HepG2 (cell line): ENCODE results near the gene C1QB. TPM values are rescaled to one million over a fixed set of nuclear protein-coding genes. Genes with fewer than 3 reads are reported as not detected.

ENCODE experiments used
- ATAC-seq: fragments of 200-7000 bp; cut with Tn5 transposase; 3 replicates; pipeline ENCODE4 v1.9.1; 2020; ENCODE audit warnings: mild to moderate bottlenecking, moderate library complexity
- BruUV-seq: library from RNA; stranded (reverse); fragments of 400-500 nt; replicated peaks from 2 replicates; lab custom pipeline; 2021; lab: Mats Ljungman, UMichigan
- CTCF ChIA-PET: fragments of 300-600 bp; formaldehyde crosslinking; extraction: SDS; loops from one replicate; lab custom pipeline; 2021; ENCODE audit warnings: low total read pairs, inconsistent platforms, low intra/inter-chr PET ratio; lab: Yijun Ruan, JAX
- POLR2A ChIA-PET: fragments of 350-600 bp; sonication (Branson Sonifier 250); formaldehyde crosslinking; loops from one replicate; lab custom pipeline; 2020; ENCODE audit warnings: antibody characterized with exemption, inconsistent platforms; lab: Yijun Ruan, JAX
- DNase-seq: peaks from one replicate; pipeline ENCODE4 v3.0.0-alpha.2; 2015; ENCODE audit warnings: low spot score
- FAIRE-seq: peaks from 3 replicates; lab custom pipeline; 2011; peaks lifted over from hg19 to GRCh38; lab: Jason Lieb, UNC
- H2AFZ ChIP-seq: one replicate; pipeline ENCODE4 v1.6.1; 2011; ENCODE audit warnings: low read length, inconsistent platforms
- H3K27ac ChIP-seq: fragments of 300-600 bp; 3 replicates; pipeline ENCODE4 v1.8.0; 2011; ENCODE audit warnings: mixed run types, mild to moderate bottlenecking, mixed read lengths, low read length, inconsistent platforms; ENCODE audit not compliant: insufficient read depth; ENCODE audit errors: extremely low read length
- H3K27me3 ChIP-seq, 2 experiments: fragments of 200-600 bp in 1 of 2; 2 replicates in 1 of 2; 3 replicates in 1 of 2; pipeline versions ENCODE4 v1.6.0 to v1.8.0; 2011; ENCODE audit warnings: low read length in 2 of 2, mild to moderate bottlenecking in 2 of 2, moderate library complexity in 2 of 2, inconsistent platforms in 1 of 2; ENCODE audit not compliant: insufficient read depth in 2 of 2, control insufficient read depth in 1 of 2
- H3K36me3 ChIP-seq, 2 experiments: fragments of 200-600 bp in 1 of 2; replicated peaks in 1 of 2; 2 replicates in 1 of 2; 3 replicates in 1 of 2; pipeline versions ENCODE4 v1.5.1 to v1.8.0; 2011; ENCODE audit warnings: low read length in 2 of 2, inconsistent platforms in 1 of 2; ENCODE audit not compliant: insufficient read depth in 2 of 2, control insufficient read depth in 1 of 2
- H3K4me1 ChIP-seq: 2 replicates; pipeline ENCODE4 v1.5.1; 2012; ENCODE audit warnings: low read length, inconsistent platforms; ENCODE audit not compliant: insufficient read depth
- H3K4me2 ChIP-seq: 2 replicates; pipeline ENCODE4 v1.6.0; 2011; ENCODE audit warnings: low read depth, low read length, inconsistent platforms
- H3K4me3 ChIP-seq, 3 experiments: fragments of 200-600 bp in 1 of 3; sonication (generic), shearing (Covaris generic) in 1 of 3; replicated peaks in 1 of 3; 2 replicates each; pipeline ENCODE4 v1.5.1; 2011 to 2016; ENCODE audit warnings: low read length in 3 of 3, inconsistent platforms in 2 of 3, low read depth in 2 of 3, mild to moderate bottlenecking in 2 of 3, control low read depth in 1 of 3, mixed read lengths in 1 of 3; ENCODE audit not compliant: insufficient read depth in 1 of 3
- H3K79me2 ChIP-seq: one replicate; pipeline ENCODE4 v1.6.1; 2011; ENCODE audit warnings: low read length, inconsistent platforms; ENCODE audit not compliant: insufficient read depth
- H3K9ac ChIP-seq: 2 replicates; pipeline ENCODE4 v1.6.0; 2011; ENCODE audit warnings: mild to moderate bottlenecking, low read depth, low read length, inconsistent platforms; ENCODE audit not compliant: insufficient read depth
- H3K9me3 ChIP-seq: 2 replicates; pipeline ENCODE4 v1.5.1; 2012; ENCODE audit warnings: mild to moderate bottlenecking, low read length
- H4K20me1 ChIP-seq: 2 replicates; pipeline ENCODE4 v1.6.0; 2011; ENCODE audit warnings: inconsistent platforms, mild to moderate bottlenecking, low read length, moderate library complexity; ENCODE audit not compliant: insufficient read depth
- ARHGAP35 ChIP-seq: sonication (generic); formaldehyde crosslinking; IDR thresholded peaks from 2 replicates; pipeline ENCODE4 v1.9.0; 2022; ENCODE audit warnings: mild to moderate bottlenecking, inconsistent platforms, moderate library complexity, missing genetic modification reagents, borderline replicate concordance
- DR1 ChIP-seq: sonication (generic); formaldehyde crosslinking; IDR thresholded peaks from 2 replicates; pipeline ENCODE4 v1.8.0; 2021; ENCODE audit warnings: mild to moderate bottlenecking, missing genetic modification reagents, inconsistent platforms
- FOSL2 ChIP-seq: sonication (generic); formaldehyde crosslinking; IDR thresholded peaks from 2 replicates; pipeline ENCODE4 v1.4.0; 2020; ENCODE audit warnings: missing genetic modification reagents
- KAT2B ChIP-seq: fragments of 150-350 bp; IDR thresholded peaks from 2 replicates; pipeline ENCODE4 v1.6.1; 2014; ENCODE audit warnings: low read depth, low read length, borderline replicate concordance
- MEIS1 ChIP-seq: sonication (generic); formaldehyde crosslinking; IDR thresholded peaks from 2 replicates; pipeline ENCODE4 v1.9.0; 2021; ENCODE audit warnings: mild to moderate bottlenecking, missing genetic modification reagents, moderate library complexity, borderline replicate concordance
- MTA3 ChIP-seq: sonication (generic); formaldehyde crosslinking; IDR thresholded peaks from 2 replicates; pipeline ENCODE4 v1.4.0; 2020; ENCODE audit warnings: missing genetic modification reagents
- NR2C2 ChIP-seq: sonication (generic); formaldehyde crosslinking; IDR thresholded peaks from 2 replicates; pipeline ENCODE4 v1.4.0; 2020; ENCODE audit warnings: missing genetic modification reagents, mild to moderate bottlenecking, moderate library complexity, borderline replicate concordance
- NR3C1 ChIP-seq: sonication (generic); formaldehyde crosslinking; IDR thresholded peaks from 2 replicates; pipeline ENCODE4 v1.4.0; 2020; ENCODE audit warnings: missing genetic modification reagents
- PAF1 ChIP-seq: IDR thresholded peaks from 2 replicates; pipeline ENCODE4 v1.6.1; 2016; ENCODE audit warnings: missing genetic modification reagents, missing compliant biosample characterization
- PITX1 ChIP-seq: sonication (generic); formaldehyde crosslinking; IDR thresholded peaks from 2 replicates; pipeline ENCODE4 v1.5.1; 2020; ENCODE audit warnings: mild to moderate bottlenecking, missing genetic modification reagents
- POLR2AphosphoS2 ChIP-seq: IDR thresholded peaks from 2 replicates; pipeline ENCODE4 v1.6.1; 2011; ENCODE audit warnings: low read depth, low read length, improper control_type of control experiment
- PRPF4 ChIP-seq: fragments of 200-400 bp; formaldehyde crosslinking; IDR thresholded peaks from 2 replicates; pipeline ENCODE4 v1.6.1; 2016; ENCODE audit warnings: low read length, low read depth; ENCODE audit not compliant: poor library complexity, severe bottlenecking
- STAT5B ChIP-seq: sonication (generic); formaldehyde crosslinking; IDR thresholded peaks from 2 replicates; pipeline ENCODE4 v1.4.0; 2020; ENCODE audit warnings: missing genetic modification reagents
- TCF7L2 ChIP-seq: IDR thresholded peaks from 2 replicates; pipeline ENCODE4 v1.6.1; 2011; ENCODE audit warnings: mild to moderate bottlenecking, low read depth, low read length, moderate library complexity
- ZNF772 ChIP-seq: sonication (generic); formaldehyde crosslinking; IDR thresholded peaks from 2 replicates; pipeline ENCODE4 v1.5.0; 2020; ENCODE audit warnings: mild to moderate bottlenecking, missing genetic modification reagents
- ZZZ3 ChIP-seq: sonication (generic); formaldehyde crosslinking; IDR thresholded peaks from 2 replicates; pipeline ENCODE4 v1.4.0; 2020; ENCODE audit warnings: missing genetic modification reagents, mild to moderate bottlenecking, borderline replicate concordance
- in situ Hi-C: cut with HindIII; loops from 2 replicates; pipeline ENCODE4 v1.10.0; 2017; ENCODE audit warnings: low pct_unique_long_range_greater_than_20kb; ENCODE audit not compliant: extremely low pct_ligation_motif_present
- intact Hi-C: fragments of 100-400 bp; cut with micrococcal nuclease; formaldehyde crosslinking; loops from one replicate; pipeline ENCODE4 v1.10.0; 2022; ENCODE audit not compliant: unreplicated experiment
- polyA plus RNA-seq, 8 experiments: library from polyadenylated mRNA; depleted of rRNA in 3 of 8; stranded (reverse) in 7 of 8; unstranded in 1 of 8; fragments of >200 nt; fragmentation: Illumina TruSeq in 4 of 8; extraction: Trizol in 4 of 8; gene quantifications; 2 replicates each; pipeline versions ENCODE4 v1.2.1 to v1.2.3, GENCODE V29; 2011 to 2016; ENCODE audit warnings: low read depth in 4 of 8, missing spikeins in 1 of 8, mixed read lengths in 1 of 8; ENCODE audit not compliant: insufficient read depth in 1 of 8
- total RNA-seq, 5 experiments: library from RNA; depleted of rRNA; stranded (reverse); fragments of >200 nt; fragmentation: Illumina TruSeq; extraction: Trizol; gene quantifications; 2 replicates each; pipeline ENCODE4 v1.2.3, GENCODE V29; 2016; ENCODE audit warnings: low read depth in 1 of 5
- TF ChIP-seq, protein P1 (sequence below): sonication (generic); formaldehyde crosslinking; IDR thresholded peaks from 2 replicates; pipeline ENCODE4 v1.4.0; 2020; ENCODE audit warnings: mild to moderate bottlenecking, missing genetic modification reagents
- TF ChIP-seq, protein P2 (sequence below): sonication (generic); formaldehyde crosslinking; IDR thresholded peaks from 2 replicates; pipeline ENCODE4 v1.8.1; 2023; ENCODE audit warnings: missing genetic modification reagents, inconsistent platforms, borderline replicate concordance
- TF ChIP-seq, protein P3 (sequence below): sonication (generic); IDR thresholded peaks from 2 replicates; pipeline ENCODE4 v1.6.1; 2016; ENCODE audit warnings: low read depth, borderline replicate concordance
- TF ChIP-seq, protein P4 (sequence below): sonication (generic); formaldehyde crosslinking; conservative IDR thresholded peaks from 2 replicates; pipeline ENCODE4 v1.8.0; 2022; ENCODE audit warnings: low read depth, missing genetic modification reagents

The C1QB gene
- total and polyA plus RNA-seq, 2 of the 13 experiments (the other 11 are each of a cell fraction or from before 2014, with no cell fraction given): not detected

DNA sequence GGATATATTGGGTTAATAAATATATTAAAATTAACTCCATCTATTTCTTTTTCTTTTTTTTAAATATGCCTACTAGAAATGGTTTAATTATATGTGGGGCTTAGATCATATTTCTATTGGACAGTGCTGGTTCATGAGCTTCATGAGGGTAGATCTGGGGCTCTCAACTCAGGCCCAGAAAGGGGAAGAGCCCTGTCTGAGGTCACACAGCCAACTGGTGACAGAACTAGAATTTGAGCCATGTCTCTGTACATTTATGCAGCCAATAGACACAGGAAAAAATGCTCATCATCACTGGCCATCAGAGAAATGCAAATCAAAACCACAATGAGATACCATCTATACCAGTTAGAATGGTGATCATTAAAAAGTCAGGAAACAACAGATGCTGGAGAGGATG is 52.5 kb downstream of the C1QB start:
- Histone ChIP-seq H3K27ac (no peak overlapping the region), H3K4me2 (no peak overlapping the region), H3K4me1 (peaks cover 12% of the 10 kb centered on the region), H4K20me1 (no peaks in the 10 kb centered on the region), H3K27me3 (peaks cover 0 to 11% of the 10 kb centered on the region in 2 experiments; a peak in 2 of 5 replicates), H3K9ac (no peak overlapping the region), H3K9me3 (no peaks in the 10 kb centered on the region), H3K79me2 (no peaks in the 10 kb centered on the region), H3K36me3 (no peaks in the 10 kb centered on the region), H2AFZ (no peak overlapping the region), H3K4me3 (no peak overlapping the region)
- FAIRE-seq (no peak), ATAC-seq (no peak), DNase-seq (no peak)
- in situ Hi-C loops (loop anchor here (25.0 kb wide), 1 partner anchor 182 kb away; no protein-coding TSS in a partner anchor), intact Hi-C loops (no loop called here)
- no peak for TF ChIP-seq MTA3 (CRISPR knock-in tag)
- no peak for TF ChIP-seq PAF1
- no peak for TF ChIP-seq PRPF4
- TF ChIP-seq ZNF772: no peak
- TF ChIP-seq ARHGAP35: no peak
- TF ChIP-seq, protein P1, sequence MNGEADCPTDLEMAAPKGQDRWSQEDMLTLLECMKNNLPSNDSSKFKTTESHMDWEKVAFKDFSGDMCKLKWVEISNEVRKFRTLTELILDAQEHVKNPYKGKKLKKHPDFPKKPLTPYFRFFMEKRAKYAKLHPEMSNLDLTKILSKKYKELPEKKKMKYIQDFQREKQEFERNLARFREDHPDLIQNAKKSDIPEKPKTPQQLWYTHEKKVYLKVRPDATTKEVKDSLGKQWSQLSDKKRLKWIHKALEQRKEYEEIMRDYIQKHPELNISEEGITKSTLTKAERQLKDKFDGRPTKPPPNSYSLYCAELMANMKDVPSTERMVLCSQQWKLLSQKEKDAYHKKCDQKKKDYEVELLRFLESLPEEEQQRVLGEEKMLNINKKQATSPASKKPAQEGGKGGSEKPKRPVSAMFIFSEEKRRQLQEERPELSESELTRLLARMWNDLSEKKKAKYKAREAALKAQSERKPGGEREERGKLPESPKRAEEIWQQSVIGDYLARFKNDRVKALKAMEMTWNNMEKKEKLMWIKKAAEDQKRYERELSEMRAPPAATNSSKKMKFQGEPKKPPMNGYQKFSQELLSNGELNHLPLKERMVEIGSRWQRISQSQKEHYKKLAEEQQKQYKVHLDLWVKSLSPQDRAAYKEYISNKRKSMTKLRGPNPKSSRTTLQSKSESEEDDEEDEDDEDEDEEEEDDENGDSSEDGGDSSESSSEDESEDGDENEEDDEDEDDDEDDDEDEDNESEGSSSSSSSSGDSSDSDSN (CRISPR knock-in tag): no peak
- no peak for TF ChIP-seq PITX1
- TF ChIP-seq ZZZ3: no peak
- TF ChIP-seq KAT2B: no peak
- TF ChIP-seq, protein P2, sequence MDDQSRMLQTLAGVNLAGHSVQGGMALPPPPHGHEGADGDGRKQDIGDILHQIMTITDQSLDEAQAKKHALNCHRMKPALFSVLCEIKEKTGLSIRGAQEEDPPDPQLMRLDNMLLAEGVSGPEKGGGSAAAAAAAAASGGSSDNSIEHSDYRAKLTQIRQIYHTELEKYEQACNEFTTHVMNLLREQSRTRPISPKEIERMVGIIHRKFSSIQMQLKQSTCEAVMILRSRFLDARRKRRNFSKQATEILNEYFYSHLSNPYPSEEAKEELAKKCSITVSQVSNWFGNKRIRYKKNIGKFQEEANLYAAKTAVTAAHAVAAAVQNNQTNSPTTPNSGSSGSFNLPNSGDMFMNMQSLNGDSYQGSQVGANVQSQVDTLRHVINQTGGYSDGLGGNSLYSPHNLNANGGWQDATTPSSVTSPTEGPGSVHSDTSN: no peak
- TF ChIP-seq, protein P3, sequence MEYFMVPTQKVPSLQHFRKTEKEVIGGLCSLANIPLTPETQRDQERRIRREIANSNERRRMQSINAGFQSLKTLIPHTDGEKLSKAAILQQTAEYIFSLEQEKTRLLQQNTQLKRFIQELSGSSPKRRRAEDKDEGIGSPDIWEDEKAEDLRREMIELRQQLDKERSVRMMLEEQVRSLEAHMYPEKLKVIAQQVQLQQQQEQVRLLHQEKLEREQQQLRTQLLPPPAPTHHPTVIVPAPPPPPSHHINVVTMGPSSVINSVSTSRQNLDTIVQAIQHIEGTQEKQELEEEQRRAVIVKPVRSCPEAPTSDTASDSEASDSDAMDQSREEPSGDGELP: no peak
- TF ChIP-seq FOSL2 (CRISPR knock-in tag): no peak
- TF ChIP-seq POLR2AphosphoS2: no peak
- no peak for TF ChIP-seq NR3C1 (CRISPR knock-in tag)
- TF ChIP-seq STAT5B (CRISPR knock-in tag): no peak
- no peak for TF ChIP-seq DR1 (CRISPR knock-in tag)
- TF ChIP-seq NR2C2: no peak
- TF ChIP-seq, protein P4, sequence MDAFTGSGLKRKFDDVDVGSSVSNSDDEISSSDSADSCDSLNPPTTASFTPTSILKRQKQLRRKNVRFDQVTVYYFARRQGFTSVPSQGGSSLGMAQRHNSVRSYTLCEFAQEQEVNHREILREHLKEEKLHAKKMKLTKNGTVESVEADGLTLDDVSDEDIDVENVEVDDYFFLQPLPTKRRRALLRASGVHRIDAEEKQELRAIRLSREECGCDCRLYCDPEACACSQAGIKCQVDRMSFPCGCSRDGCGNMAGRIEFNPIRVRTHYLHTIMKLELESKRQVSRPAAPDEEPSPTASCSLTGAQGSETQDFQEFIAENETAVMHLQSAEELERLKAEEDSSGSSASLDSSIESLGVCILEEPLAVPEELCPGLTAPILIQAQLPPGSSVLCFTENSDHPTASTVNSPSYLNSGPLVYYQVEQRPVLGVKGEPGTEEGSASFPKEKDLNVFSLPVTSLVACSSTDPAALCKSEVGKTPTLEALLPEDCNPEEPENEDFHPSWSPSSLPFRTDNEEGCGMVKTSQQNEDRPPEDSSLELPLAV (CRISPR knock-in tag): no peak
- TF ChIP-seq MEIS1 (CRISPR knock-in tag): no peak
- no peak for TF ChIP-seq TCF7L2
- CTCF ChIA-PET: interaction anchor here (1.9 to 2.5 kb wide), 2 partner anchors 183 to 225 kb away, joined by 14 to 15 read pairs; no protein-coding TSS in a partner anchor
- POLR2A ChIA-PET: no interaction called here
- no TSS peak for BruUV-seq
